ENCODE measurements around the gene NIPBL.

The NIPBL gene

DNA sequence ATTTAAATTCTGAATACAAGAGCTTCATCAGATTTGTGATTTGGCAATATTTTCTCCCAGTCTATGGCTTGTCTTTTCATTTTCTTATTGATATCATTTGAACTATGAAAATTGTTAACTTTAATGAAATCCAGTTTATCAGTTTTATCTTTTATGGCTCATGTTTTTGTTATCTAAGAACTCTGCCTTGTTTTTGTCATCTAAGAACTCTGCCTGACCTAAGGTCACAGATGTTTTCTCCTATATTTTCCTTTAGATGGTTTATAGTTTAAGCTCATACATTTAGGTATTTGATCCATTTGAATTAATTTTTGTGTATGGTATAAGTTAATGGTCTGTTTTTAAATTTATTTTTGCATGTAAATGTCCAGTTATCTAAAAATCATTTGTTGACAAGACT lies 52.9 kb downstream of the NIPBL start:
- POLR2A ChIA-PET: no interaction called here
- no peak overlapping the region for H3K4me3 ChIP-seq (ENCODE audit: low read depth, low read length)
- CTCF ChIA-PET: no interaction called here
- TF ChIP-seq, protein P1, sequence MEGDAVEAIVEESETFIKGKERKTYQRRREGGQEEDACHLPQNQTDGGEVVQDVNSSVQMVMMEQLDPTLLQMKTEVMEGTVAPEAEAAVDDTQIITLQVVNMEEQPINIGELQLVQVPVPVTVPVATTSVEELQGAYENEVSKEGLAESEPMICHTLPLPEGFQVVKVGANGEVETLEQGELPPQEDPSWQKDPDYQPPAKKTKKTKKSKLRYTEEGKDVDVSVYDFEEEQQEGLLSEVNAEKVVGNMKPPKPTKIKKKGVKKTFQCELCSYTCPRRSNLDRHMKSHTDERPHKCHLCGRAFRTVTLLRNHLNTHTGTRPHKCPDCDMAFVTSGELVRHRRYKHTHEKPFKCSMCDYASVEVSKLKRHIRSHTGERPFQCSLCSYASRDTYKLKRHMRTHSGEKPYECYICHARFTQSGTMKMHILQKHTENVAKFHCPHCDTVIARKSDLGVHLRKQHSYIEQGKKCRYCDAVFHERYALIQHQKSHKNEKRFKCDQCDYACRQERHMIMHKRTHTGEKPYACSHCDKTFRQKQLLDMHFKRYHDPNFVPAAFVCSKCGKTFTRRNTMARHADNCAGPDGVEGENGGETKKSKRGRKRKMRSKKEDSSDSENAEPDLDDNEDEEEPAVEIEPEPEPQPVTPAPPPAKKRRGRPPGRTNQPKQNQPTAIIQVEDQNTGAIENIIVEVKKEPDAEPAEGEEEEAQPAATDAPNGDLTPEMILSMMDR (IDR thresholded peaks at IDR 0.05; ENCODE audit: insufficient read depth, low read length, missing control alignments): no peak
- no peak for DNase-seq (ENCODE audit: low read depth, low spot score)

DNA sequence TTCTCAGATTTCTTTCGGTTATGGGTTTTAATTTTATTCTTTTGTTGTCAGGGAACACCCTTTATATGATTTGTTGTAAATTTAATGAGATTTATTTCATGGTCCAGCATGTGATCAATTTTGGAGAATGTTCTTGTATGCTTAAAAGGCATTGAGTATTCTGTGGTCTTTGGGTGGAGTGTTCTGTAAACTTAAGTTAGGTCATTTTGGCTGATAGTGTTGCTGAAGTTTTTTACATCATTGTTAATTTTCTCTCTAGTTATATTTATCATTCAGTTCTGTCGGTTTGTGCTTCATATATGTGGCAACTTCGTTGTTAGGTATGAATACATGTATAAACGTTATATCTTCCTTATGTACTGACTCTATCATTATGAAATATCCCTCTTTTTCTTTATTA lies 55.5 kb downstream of the NIPBL start:
- no peak for DNase-seq (ENCODE audit: low read depth, low spot score)
- CTCF ChIA-PET: interaction anchor here (1.5 kb wide), 1 partner anchor 13 kb away, joined by 3 read pairs; no protein-coding TSS in a partner anchor
- no peak overlapping the region for H3K4me3 ChIP-seq (ENCODE audit: low read depth, low read length)
- TF ChIP-seq, protein P1 (IDR thresholded peaks at IDR 0.05; ENCODE audit: insufficient read depth, low read length, missing control alignments): no peak
- POLR2A ChIA-PET: no interaction called here

GRCh38 chr5:36932699-36933098 lies 56.1 kb downstream of the NIPBL start:
- TF ChIP-seq, protein P1 (IDR thresholded peaks at IDR 0.05; ENCODE audit: insufficient read depth, low read length, missing control alignments): no peak
- DNase-seq (ENCODE audit: low read depth, low spot score): no peak
- ChIA-PET CTCF (interaction anchor here (1.5 to 1.6 kb wide), 2 partner anchors 12 to 14 kb away, joined by 3 read pairs; no protein-coding TSS in a partner anchor), POLR2A (no interaction called here)
- no peak overlapping the region for H3K4me3 ChIP-seq (ENCODE audit: low read depth, low read length)

DNA sequence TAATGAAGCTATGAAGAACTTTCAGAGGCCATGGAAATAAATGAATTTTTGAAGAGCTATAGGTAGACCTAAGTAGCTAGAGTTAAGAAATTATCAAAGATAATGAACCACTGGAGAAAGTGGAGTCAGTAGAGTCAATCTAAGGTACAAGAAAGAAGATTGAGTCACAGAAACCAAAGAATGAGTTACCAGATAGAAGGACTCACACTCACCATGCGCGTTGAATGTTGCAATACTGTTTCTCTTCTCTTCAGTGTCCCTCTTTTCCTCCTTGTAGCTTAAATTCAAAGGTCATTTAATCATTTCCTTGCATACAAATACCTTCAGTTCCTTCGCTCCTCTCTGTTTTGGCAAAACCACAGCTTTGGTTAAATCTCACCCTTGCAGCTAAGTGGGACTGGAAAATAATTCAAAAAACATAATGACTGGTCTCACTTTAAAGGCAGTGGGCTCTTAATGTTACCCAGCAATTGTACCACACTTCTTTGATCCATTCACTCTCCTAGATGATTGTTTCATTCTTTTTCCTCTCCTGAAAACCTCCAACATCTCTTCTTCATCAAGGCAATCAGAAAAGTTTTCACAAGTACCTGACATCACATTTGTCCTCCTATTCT lies 58.3 kb downstream of the NIPBL start:
- POLR2A ChIA-PET: no interaction called here
- no peak overlapping the region for H3K4me3 ChIP-seq (ENCODE audit: low read depth, low read length)
- CTCF ChIA-PET: interaction anchor here (1.1 to 4.7 kb wide), 2 partner anchors 11 to 190 kb away, joined by 3 to 19 read pairs; no protein-coding TSS in a partner anchor
- no peak for DNase-seq (ENCODE audit: low read depth, low spot score)
- TF ChIP-seq, protein P1 (IDR thresholded peaks at IDR 0.05; ENCODE audit: insufficient read depth, low read length, missing control alignments): no peak

DNA sequence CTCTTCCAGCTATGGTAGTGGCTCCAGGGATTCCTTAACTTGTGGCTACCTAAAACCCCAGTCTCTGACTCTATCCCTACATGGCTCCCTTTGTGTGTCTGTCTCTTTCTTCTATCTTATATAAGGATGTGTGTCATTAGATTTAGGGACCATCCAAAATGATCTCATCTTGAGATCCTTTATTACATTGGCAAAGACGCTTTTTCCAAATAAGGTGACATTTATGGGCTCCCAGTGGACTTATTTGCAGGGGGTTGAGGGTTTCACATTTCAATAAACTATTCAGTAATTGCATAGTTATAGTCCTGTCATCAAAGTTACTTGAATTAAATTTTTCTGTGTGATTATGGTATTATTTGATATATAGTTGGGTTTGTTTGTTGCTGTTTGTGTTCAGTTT lies 59.2 kb downstream of the NIPBL start:
- no peak for DNase-seq (ENCODE audit: low read depth, low spot score)
- POLR2A ChIA-PET: no interaction called here
- TF ChIP-seq, protein P1 (IDR thresholded peaks at IDR 0.05; ENCODE audit: insufficient read depth, low read length, missing control alignments): no peak
- no peak overlapping the region for H3K4me3 ChIP-seq (ENCODE audit: low read depth, low read length)
- CTCF ChIA-PET: interaction anchor here (1.1 to 4.7 kb wide), 2 partner anchors 10 to 191 kb away, joined by 3 to 19 read pairs; no protein-coding TSS in a partner anchor

DNA sequence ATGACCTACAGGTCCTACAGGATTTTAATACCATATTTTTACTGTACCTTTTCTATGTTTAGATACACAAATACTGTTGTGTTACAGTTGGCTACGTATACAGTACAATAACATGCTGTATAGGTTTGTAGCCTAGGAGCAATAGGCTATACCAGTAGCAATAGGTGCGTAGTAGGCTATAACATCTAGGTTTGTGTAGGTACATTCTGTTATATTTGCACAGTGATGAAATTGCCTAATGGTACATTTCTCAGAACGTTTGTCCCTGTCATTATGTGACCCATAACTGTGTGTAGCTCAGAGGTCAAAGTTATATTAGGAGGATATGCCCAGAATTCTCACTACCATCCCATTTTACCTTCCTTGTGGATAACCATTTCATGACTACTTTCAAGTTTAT lies 59.7 kb downstream of the NIPBL start:
- TF ChIP-seq, protein P1 (IDR thresholded peaks at IDR 0.05; ENCODE audit: insufficient read depth, low read length, missing control alignments): no peak
- DNase-seq (ENCODE audit: low read depth, low spot score): no peak
- ChIA-PET POLR2A (no interaction called here), CTCF (interaction anchor here (1.4 to 4.7 kb wide), 2 partner anchors 10 to 61 kb away, joined by 4 to 19 read pairs; no protein-coding TSS in a partner anchor)
- no peak overlapping the region for H3K4me3 ChIP-seq (ENCODE audit: low read depth, low read length)
